CD4-positive, alpha-beta T cell treated with Interleukin-6 at 100 ng/mL for 8 hours (primary cell): Measurements from ENCODE around the gene TMEM11.
"Not testable (repeated sequence)": the region's sequence is repeated elsewhere in the genome, so short reads cannot be mapped to it uniquely, and the experiment has no call there.

ENCODE experiments used
- DNase-seq: peaks from one replicate; pipeline ENCODE4 v3.0.0-alpha.2; 2020; ENCODE audit warnings: mixed read lengths, low spot score

Gene TMEM11

DNA sequence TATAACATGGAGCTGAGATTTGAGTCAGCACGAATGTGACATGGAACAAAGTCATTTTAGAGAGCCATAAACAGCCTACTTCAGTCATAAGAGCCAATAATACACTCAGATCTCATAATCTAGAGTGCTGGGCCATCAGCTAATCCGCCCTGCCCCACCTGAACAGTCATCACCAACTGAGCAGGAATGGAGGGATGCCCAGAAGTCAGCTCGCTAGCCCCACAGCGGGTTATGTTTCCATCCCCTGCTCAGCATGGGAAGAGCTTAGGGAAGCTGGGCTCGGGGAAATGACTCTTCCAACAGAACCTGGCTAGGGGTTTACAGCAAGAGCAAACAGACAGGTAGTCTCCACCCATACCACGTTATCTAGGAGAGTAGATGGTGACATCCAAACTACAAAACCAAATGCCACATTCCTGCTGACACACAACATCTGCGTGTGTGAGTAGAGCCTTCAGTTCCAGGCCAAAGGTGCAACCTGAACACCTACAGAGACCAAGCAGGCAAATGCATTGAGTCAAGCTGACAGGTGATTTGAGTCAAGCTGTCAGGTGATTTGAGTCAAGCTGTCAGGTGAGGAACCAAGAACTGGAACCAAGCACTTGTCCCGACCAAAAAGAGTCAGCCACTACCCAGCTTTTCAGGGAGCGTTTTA lies 2.0 kb downstream of the TMEM11 start:
- no peak for DNase-seq

DNA sequence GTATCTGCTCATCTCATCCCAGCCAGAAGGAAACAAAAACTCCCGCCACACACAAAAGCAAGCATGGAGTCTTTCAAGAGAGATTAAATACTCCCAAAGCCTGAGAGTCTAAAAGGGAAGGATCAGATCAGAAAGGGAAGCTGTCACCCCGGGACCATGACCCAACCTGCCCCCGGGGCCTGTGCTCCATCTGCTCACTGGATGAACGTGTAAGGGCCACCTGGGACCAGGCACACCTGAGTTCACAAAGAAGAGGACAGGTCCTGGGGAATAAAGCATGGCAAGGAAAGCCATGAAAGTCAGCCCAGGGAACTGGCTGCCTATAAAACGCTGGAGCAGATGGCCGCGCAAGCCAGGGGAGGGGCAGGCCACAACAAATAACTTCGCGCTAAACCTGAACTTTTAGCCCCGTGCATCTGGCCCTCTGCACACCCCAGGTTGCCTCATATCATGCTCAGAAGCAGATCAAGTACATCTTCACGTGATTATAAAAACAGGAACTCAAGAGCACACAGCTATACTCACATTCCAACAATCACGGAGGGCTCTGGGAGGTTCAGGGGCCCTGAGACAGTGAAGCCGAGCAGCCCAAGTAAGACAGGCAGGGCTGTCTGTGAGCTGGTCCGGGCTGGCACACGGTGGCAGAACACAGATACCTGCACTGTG lies 3.4 kb downstream of the TMEM11 start:
- DNase-seq = no peak

DNA sequence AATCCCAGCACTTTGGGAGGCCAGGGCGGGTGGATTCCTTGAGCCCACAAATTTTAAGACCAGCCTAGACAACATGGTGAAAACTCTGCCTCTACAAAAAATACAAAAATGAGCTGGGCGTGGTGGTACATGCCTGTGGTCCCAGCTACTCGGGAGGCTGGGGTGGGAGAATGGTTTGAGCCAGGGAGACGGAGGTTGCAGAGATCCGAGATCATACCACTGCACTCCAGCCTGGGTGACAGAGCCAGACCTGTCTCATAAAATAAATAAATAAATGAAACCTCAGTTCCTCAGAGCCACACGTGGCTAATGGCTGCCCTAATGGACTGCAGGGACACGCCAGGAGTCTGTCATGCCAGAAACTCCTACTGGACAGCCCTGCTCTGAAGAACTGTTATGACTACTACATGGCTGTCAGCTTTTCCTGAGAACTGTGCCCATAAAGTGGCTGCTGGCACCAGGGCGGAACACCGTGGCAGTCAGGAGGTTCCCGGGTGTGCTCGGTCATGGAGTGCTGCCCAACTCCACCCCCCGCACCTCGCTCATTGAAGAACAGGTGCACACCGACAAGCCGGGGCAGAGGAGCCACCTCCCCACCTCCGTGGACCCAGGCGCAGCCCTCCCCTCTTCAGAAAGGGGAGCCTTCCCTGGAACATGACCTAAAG lies 4.3 kb downstream of the TMEM11 start:
- DNase-seq = no peak

DNA sequence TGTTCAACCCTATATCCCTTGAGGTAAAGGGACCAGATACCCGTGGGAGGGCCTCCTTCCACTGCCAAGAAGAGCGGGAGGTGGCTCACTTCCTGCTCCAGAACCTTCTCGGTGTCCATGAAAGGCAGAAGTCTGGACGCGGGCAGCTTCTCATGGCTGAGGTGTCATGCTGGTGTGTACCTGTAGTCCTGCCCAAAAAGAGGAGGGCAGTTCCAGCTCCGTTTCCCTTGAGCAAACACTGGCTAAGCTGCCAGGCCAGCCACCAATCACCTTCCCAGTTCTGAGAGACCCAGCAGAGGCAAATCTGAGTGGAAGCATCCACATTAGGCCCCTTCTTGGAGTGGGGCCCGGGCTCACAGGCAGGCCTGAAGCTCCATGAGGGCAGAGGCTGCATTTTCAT lies 5.6 kb downstream of the TMEM11 start:
- DNase-seq = no peak

DNA sequence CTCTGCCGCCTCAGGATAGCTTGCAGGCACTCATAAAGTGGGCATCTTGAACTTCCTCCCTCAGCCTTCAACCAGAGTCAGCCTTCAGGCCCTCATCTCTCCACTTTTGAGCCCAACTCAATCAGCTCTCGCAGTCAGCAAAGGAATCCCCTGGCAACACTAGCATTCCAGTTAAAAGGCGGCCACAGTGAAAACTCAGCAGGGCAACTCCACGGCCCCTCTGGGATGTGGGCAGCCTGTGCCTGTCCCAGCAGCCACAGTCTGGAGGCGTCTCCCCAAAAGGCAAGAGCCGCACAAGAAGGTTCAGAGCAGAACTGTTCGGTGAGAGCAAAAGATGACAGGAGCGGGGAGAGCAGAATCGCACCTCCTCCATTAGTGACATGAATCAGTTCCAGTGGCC lies 9.0 kb downstream of the TMEM11 start:
- DNase-seq = no peak

DNA sequence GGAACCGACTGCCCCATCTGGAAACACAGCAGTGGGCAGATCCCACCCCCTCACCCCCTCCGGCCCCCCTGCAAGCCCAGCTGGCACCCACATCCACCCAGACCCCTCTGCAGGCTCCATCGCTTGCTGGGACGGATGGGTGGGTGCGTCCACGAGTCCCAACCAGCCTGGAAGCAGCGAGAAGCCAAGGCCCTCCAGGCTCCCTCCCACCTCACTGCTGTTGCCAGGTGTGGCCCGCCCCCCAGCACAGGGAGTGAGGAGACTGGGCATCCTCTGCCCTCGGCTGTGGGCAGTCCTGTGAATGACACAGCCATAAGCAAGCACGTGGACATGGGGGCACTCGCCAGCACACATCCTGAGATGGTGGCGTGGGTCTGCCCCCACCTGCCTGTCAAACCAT lies 11.4 kb downstream of the TMEM11 start:
- no peak for DNase-seq

DNA sequence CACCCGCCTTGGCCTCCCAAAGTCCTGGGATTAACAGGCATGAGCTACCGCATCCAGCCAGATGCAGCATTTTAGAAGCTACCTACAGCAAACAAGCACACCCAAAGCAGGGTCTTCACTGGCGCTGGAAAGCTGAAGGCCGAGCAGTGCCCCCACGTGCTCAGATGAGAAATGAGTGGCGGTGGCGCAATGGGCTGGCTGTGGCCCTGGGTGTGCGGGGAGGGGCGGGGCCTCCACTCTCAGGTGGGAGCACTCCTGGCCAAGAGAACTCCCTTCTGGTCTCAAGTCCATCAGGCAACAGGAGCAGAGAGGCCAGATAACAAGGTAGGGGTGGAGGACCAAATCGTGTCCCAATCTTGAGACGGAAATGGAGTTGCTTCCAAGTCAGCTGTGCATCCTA lies 12.1 kb downstream of the TMEM11 start:
- DNase-seq = no peak

DNA sequence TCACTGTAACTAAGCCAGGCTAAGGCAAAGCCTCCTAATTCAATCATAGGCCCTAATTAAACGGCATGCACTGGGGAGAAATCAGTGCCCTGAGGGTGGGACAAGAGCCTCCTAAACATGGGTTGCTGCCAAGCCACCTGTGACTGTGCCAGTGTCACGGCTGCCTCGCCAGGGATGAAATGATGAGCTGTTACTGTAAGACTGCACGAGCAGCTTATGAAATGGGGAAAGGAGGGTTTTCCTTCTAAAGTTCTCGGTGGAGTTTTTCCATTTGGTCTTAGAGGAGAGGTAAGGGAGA lies 12.7 kb downstream of the TMEM11 start:
- no peak for DNase-seq

DNA sequence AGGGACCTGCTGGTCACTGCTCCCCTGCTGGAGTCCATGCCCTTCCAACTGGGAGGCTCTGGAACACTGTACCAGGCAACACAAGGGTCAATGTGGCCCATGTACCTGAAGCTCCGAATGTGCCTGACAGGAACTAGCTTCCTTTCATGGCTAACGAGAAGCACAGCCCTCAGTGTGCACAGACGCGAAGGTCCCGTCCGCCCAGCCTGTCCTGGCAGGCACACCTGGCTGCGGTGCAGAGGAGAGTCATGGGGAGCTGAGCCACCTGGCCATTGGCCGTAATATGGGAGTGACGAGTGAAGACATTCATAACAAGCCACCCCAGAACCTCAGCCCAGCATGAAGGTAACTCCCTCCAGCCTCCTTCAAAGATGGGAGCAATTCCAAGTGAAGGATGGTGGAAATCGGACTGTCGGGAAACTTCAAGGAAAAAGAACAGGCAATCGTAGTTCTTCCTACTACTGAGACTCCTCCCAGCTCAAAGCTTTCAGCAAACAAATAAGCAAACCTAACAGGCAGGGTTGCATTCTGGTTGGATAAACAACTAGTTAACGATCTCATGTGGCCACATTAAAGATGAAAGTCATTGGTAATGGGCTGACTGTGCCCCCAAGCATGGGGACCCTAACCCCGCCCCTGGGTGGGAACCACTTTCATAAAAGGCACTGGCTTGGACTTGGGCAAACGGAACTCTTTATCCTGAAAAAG lies 13.2 kb downstream of the TMEM11 start:
- DNase-seq = no peak

DNA sequence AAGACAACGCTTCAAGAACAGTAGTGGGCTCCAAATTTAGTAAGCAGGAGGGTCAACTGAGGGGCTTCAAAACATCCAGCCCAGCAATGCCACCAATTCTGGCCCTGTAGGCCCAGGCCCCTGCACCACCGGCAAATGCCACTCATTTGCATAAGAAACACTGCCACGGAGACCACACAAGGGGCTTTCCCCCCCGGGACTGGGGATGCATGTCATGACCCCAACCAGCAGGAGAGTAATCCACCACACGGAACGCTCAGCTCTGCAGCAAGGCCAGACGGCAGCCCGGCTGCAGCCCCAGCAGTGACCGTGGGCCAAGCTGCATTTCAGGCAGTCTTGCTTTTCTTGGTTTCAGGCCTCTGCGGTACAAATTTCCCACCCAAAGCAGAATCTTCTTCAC lies 14.1 kb downstream of the TMEM11 start:
- no peak for DNase-seq

DNA sequence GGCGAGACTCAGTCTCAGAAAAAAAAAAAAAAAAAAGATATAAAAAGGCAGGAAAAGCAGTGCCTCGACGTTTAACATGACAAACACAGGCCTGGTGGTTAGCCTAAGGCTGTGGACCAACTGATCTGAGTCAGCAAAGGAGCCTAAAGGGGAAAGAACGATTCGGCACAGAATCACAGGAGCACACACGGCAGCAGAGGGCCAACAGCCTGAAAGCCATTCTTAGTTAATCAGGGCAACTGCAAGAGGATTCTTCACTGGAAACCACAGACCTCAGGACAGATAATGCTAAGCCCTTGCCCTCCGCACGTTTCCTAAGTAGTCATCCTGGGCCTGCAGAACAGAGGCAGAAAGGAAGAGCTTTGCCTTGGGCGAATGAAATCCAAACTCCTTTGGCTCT lies 14.7 kb downstream of the TMEM11 start:
- no peak for DNase-seq

DNA sequence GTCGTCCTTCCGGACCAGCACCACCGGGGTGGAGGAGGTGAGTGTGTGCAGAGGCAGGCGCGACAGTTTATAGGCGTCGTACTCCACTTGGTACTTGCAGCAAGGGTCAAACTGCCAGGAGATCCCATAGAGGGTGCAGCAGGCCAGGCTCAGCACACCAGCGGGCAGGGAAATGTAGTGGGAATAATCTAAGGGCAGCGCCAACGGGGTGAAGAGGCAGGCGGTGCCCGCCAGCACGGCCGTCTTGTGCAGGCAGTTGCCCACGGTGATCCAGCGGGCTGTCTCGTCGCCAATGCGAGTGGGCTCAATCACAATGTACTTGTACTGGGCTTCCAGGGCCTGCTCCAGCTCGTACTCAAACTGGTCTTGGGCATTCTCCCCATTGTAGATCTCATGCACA lies 15.6 kb downstream of the TMEM11 start:
- no peak for DNase-seq

DNA sequence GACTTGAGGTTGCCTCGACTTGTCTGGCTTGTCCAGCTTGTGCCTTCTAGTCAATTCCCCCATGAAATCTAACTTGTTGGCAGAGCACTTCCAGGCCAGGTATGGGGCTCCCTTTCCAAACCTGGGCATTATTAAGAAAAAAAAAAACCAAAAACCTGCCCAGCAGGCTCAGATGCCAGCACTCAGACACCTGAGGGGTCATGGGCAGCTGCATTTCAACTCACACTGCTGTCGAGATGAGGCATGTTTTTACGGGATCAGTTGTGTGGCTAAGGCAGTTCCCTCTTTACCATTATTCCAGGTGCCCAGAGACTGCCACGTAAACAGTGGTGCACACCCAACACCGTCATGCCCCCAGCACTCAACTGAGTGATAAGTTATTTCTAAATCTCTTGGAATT lies 17.8 kb downstream of the TMEM11 start:
- DNase-seq = no peak

DNA sequence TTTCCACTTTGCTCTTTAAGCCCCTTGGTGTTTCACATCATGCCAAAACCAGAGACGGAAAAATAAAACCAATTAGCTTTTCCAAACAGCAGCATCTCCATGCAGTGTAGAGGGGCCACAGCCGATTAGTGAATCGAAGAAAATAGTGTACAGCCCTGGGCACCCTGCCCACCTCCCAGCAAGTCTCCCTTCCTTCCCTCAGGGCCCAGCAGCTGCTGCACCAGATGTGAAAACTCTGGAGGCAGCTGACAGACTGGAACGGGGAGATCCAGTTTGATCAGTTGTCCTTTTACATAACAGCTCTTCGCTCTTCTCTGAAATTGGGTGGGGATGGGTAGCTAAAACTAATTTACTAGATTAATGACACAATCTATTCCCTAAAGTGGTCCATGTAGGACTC lies 19.3 kb downstream of the TMEM11 start:
- DNase-seq = no peak

DNA sequence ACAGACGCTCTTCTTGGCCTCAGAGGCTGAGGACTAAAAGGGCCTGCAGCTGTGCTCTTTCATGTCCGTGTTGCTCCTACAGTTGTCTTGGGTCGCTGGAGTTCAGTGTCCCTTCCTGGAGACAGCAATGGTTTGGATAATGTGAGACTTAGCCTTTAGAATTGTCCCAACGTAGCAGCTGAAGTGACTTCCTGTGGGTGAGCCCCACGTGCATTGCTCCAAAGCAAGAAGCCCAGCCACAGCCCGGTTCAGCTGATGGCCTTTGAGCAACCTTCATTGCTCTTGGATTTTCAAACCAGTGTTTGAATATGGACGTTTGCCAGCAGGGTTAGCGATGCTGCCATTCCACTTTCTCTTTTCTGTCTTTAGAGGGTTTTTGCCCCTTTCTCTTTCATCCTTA lies 19.7 kb downstream of the TMEM11 start:
- no peak for DNase-seq

DNA sequence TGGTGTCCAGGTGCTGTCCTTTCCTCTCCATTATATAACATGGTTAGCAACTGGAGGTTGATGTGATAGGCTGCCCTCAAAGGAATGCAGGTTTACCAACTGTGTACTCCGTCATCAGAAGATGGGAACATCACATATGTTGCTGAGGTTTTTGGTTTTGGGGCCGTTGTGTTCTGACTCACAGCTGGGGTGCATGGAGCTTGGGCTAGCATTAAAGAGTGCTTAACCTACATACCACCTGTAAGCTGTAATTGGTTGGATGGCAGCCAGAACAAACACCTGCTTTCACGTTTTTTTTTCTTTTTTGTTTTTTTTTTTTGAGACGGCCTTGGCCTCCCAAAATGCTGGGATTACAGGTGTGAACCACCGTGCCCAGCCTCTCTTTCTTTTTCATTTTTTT lies 20.9 kb downstream of the TMEM11 start:
- DNase-seq = no peak

DNA sequence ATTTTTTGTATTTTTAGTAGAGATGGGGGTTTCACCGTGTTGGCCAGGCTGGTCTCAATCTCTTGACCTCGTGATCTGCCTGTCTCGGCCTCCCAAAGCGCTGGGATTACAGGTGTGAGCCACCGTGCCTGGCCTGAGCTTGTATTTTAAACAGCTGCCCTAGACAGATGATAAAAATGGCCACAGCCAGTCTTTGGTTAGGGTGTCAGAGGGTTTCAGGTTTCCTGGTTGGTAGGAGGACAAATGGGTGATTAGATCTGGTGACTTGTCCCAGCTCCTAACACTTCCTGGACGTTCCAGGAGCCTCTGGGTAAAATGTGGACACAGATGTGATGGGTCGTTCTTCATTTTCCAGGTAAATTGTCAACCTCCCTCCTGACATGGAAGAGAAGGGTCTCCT lies 21.5 kb downstream of the TMEM11 start:
- not testable (repeated sequence) for DNase-seq

DNA sequence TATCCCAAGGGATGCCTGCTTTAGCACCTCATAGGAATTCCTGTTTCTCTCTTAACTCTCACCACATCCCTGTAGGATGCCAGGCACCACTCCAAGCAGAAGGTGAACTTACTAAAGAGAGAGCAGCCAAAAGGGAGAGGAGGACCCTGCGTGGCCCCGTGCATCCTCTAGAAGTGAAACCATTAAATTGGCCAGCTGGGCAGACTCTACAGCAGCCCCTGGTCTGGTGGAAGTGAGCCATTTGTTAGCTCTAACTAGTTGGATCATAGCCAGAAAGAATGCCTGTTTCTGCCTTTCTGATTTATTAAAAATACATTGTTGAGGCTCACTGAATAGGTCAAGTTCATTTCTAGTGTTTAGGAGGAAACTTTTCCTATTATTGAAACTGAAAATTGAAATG lies 22.3 kb downstream of the TMEM11 start:
- no peak for DNase-seq

DNA sequence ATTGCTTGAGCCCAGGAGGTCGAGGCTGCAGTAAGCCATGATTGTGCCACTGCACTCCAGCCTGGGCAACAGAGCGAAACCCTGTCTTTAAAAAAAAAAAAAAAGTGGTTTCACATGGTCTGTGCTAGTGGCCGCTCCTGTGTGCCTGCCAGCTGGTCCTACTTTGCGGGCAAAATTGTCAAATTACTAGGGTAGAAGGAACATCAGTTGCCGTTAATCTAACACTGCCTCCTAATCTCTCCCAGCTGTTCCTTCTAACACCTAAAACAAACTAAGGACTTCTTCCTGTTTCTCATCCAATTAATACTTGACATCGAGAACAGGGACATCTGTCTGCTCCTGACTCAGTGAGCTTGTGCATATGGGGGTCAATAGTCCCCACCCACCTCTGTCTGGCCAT lies 23.9 kb downstream of the TMEM11 start:
- DNase-seq = no peak

DNA sequence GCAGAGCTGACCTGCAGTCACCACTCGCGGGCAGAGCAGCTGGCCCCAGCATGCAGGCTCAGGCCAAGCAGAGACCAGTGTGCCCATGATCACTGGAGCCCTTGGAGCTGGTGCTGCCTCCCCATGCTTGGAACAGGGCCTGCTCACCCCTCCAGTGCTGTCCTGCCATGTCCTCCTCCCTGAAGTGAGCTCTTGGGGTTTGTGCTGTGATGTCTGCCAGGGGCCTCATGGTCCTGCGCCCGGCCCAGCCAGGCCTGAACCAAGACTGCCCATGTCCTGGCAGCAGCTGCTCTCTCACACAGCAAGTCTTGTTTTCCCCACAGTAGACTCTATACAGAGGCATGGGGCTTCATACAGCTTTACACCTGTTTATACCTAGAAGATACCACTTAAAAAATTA lies 24.6 kb downstream of the TMEM11 start:
- no peak for DNase-seq

DNA sequence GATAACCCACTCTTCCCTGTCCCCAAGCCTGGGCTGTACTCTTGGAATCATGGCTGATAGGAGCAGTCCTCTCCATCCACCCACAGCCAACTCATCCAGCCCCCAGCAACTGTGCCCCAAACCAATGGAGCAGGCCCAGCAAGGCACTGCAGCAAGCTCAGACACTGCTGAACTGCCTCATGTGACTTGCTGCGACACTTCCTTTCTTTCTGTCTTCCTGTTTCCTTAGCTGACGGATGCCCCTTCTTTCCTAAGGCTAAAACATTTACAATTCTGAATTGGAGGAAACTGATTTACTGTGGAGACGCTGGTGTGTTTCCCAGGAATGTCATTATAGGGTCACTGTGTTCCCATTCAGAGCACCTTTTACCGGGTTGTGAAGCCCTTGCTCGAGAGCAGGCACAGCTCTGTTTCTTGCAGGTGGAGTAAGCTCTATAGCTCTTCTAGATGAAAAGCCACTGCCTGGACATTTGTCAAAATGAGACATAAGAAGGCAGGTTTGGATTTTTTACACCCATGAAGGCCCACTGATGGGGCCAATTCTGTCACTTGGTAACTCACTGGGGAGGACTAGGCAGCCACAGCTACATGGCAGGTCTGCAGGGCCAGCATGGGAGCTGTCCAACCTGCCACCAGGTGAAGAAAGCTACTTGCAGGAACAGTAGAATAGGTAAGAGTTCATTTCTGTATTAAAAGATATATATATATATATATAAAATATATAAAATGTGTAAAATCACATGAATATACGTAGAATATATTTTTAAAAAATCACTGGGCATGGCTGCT lies 27.4 kb downstream of the TMEM11 start:
- DNase-seq = no peak

DNA sequence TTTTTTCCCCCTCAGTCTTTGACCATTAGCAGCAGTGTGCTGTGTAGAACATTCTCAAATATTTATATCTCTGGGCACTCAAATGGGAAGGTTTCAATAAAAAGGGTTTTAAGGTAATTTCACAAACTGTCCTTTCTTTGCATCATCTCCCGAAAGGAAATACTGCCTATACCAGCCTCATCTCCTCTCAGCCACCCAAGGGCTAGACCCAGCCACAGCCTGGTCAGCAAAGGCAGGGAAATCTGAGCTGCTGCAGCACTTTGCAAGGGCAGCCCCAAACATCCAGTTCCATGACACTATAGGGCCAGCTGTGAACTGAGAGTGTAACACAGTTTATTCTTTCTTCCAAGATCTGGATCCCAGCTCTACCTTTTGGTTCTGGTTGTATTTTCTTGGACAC lies 28.9 kb downstream of the TMEM11 start:
- DNase-seq = no peak

DNA sequence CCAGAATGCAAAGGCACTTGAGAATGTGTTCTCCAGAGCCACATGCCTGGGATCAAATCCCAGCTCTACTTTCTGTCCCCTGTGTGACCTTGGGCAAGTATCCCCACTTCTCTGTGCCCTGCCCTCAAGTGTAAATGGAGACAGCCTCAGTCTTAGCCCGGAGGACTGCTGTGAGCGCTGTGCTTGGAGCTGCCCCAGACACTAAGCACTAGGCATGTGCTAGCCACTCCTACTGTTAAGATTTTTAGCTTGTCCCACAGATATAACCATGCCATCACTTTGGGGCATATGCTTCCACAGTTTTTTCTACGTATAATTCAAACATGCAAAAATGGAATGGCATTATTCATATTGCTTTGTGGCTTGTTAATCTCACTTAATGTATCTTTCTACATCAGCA lies 29.4 kb downstream of the TMEM11 start:
- DNase-seq = no peak
